Ishikawa (cell line): Measurements from ENCODE around the gene ZNF546.

Experiments
- EP300 ChIP-seq: IDR thresholded peaks from 2 replicates; pipeline ENCODE4 v1.6.1; 2012; ENCODE audit warnings: borderline replicate concordance
- MAX ChIP-seq: IDR thresholded peaks from 2 replicates; pipeline ENCODE4 v1.6.1; 2012
- NFIC ChIP-seq: IDR thresholded peaks from 2 replicates; pipeline ENCODE4 v1.6.1; 2012
- REST ChIP-seq: IDR thresholded peaks from 2 replicates; pipeline ENCODE4 v1.6.1; 2012; ENCODE audit warnings: low read depth, mild to moderate bottlenecking
- TEAD4 ChIP-seq: IDR thresholded peaks from 2 replicates; pipeline ENCODE4 v1.6.1; 2012

GRCh38 chr19:39996811-39997637 lies at the start of gene ZNF546:
- TF ChIP-seq TEAD4 (no peak; the same call in 1 of the 2 replicates), MAX (no peak; the same call in 1 of the 2 replicates), NFIC (no peak), EP300 (no peak), REST (no peak)
